IPS DF 4.7 (cell line): ENCODE measurements around the gene SP1.
"Not testable (repeated sequence)": the region's sequence is repeated elsewhere in the genome, so short reads cannot be mapped to it uniquely, and the experiment has no call there.

ENCODE experiments used
- DNase-seq: peaks from one replicate; pipeline ENCODE4 v3.0.0-alpha.2; 2013; ENCODE audit warnings: low spot score; ENCODE audit errors: extremely low read depth

SP1 gene

GRCh38 chr12:53380104-53380793 lies at the start of gene SP1:
SP1 (plus strand) TSS chr12:53380176; CDS start chr12:53380292, 116 bp downstream.
- no peak for DNase-seq

- no peak for DNase-seq
Observed at GRCh38 chr12:53330671-53331070, 49.3 kb upstream of the SP1 start.

- not testable (repeated sequence) for DNase-seq
Observed at GRCh38 chr12:53332339-53332738, 47.6 kb upstream of the SP1 start.

GRCh38 chr12:53332744-53333143 lies 47.2 kb upstream of the SP1 start:
- DNase-seq: no peak

- DNase-seq: no peak
Observed at GRCh38 chr12:53333289-53333688, 46.7 kb upstream of the SP1 start.

- DNase-seq: no peak
Observed at GRCh38 chr12:53333845-53334244, 46.1 kb upstream of the SP1 start.

GRCh38 chr12:53334822-53335221 lies 45.2 kb upstream of the SP1 start:
- no peak for DNase-seq

GRCh38 chr12:53336181-53336681 lies 43.7 kb upstream of the SP1 start, which contains the start of gene SP7:
SP7 (minus strand) TSS chr12:53336354; CDS start chr12:53335646, 708 bp downstream.
- no peak for DNase-seq

- DNase-seq: no peak
Observed at GRCh38 chr12:53338017-53338416, 42.0 kb upstream of the SP1 start.

- DNase-seq: no peak
Observed at GRCh38 chr12:53338916-53339315, 41.1 kb upstream of the SP1 start.

GRCh38 chr12:53340398-53340797 lies 39.6 kb upstream of the SP1 start:
- DNase-seq: no peak

GRCh38 chr12:53343449-53343848 lies 36.5 kb upstream of the SP1 start:
- no peak for DNase-seq

- no peak for DNase-seq
Observed at GRCh38 chr12:53343969-53344368, 36.0 kb upstream of the SP1 start.

GRCh38 chr12:53344487-53344823 lies 35.5 kb upstream of the SP1 start:
- DNase-seq: no peak

GRCh38 chr12:53344824-53345485 lies 35.0 kb upstream of the SP1 start:
- no peak for DNase-seq

- DNase-seq: no peak
Observed at GRCh38 chr12:53345486-53346188, 34.3 kb upstream of the SP1 start.

- no peak for DNase-seq
Observed at GRCh38 chr12:53346491-53346890, 33.5 kb upstream of the SP1 start.

- no peak for DNase-seq
Observed at GRCh38 chr12:53347905-53348304, 32.1 kb upstream of the SP1 start.

- peak; percentile 94 for DNase-seq
Observed at GRCh38 chr12:53352331-53353256, 27.4 kb upstream of the SP1 start.

- DNase-seq: no peak
Observed at GRCh38 chr12:53353257-53353655, 26.7 kb upstream of the SP1 start.

- DNase-seq: no peak
Observed at GRCh38 chr12:53355121-53355520, 24.9 kb upstream of the SP1 start.
